Large intestine (tissue), 3 donors: Measurements from ENCODE around the gene ABHD5. TPM values are rescaled to one million over a fixed set of nuclear protein-coding genes. Genes with fewer than 3 reads are reported as not detected.
"Not testable (repeated sequence)": the region's sequence is repeated elsewhere in the genome, so short reads cannot be mapped to it uniquely, and the experiment has no call there.

Source experiments
- DNase-seq, 2 donors: peaks; one replicate each; pipeline versions ENCODE4 v3.0.0 to v3.0.0-alpha.2; 2013
- H3K27ac ChIP-seq: one replicate; pipeline ENCODE4 v1.5.1; 2013; ENCODE audit warnings: low read length
- H3K27me3 ChIP-seq: 2 replicates; pipeline ENCODE4 v1.6.1; 2013; ENCODE audit warnings: low read length; ENCODE audit not compliant: control insufficient read depth, insufficient read depth
- H3K36me3 ChIP-seq: 2 replicates; pipeline ENCODE4 v1.6.1; 2013; ENCODE audit warnings: low read length; ENCODE audit not compliant: control insufficient read depth, insufficient read depth
- H3K4me1 ChIP-seq: one replicate; pipeline ENCODE4 v1.6.1; 2013; ENCODE audit warnings: low read length; ENCODE audit not compliant: control insufficient read depth, insufficient read depth
- H3K4me3 ChIP-seq: one replicate; pipeline ENCODE4 v1.5.1; 2013; ENCODE audit warnings: low read length
- H3K9me3 ChIP-seq: one replicate; pipeline ENCODE4 v1.6.1; 2013; ENCODE audit warnings: mild to moderate bottlenecking, low read depth, low read length, moderate library complexity; ENCODE audit not compliant: control insufficient read depth
- WGBS: methylation state at CpG from one replicate; pipeline ENCODE4 v1.1.5; 2013; ENCODE audit warnings: low lambda C conversion rate; ENCODE audit not compliant: insufficient coverage; 5-methylcytosine and 5-hydroxymethylcytosine counted together
- polyA plus RNA-seq: library from polyadenylated mRNA; unstranded; fragments of 120-200 nt; gene quantifications from one replicate; pipeline ENCODE4 v1.2.1, GENCODE V29; 2013

The ABHD5 gene
- polyA plus RNA-seq, 1 donor: 47.5 TPM

GRCh38 chr3:43659250-43659880, 31.4 kb upstream of the ABHD5 start:
- no peak for DNase-seq
- no CpG with 5 or more reads among the region's 13 CpGs for WGBS
- Histone ChIP-seq H3K4me3 (no peak overlapping the region), H3K36me3 (no peaks in the 10 kb centered on the region), H3K27me3 (no peaks in the 10 kb centered on the region), H3K4me1 (no peaks in the 10 kb centered on the region), H3K27ac (no peak overlapping the region), H3K9me3 (peaks cover 7% of the 10 kb centered on the region)

- H3K4me1 ChIP-seq, H3K9me3 ChIP-seq, H3K27me3 ChIP-seq, H3K4me3 ChIP-seq, H3K36me3 ChIP-seq, DNase-seq, H3K27ac ChIP-seq: not testable (repeated sequence)
- WGBS: no CpG with 5 or more reads among the region's 1 CpG
Observed at GRCh38 chr3:43661376-43661775, 29.4 kb upstream of the ABHD5 start.

GRCh38 chr3:43665011-43665410, 25.7 kb upstream of the ABHD5 start:
- not testable (repeated sequence) for H3K4me3 ChIP-seq, H3K27ac ChIP-seq, H3K27me3 ChIP-seq, H3K4me1 ChIP-seq, H3K36me3 ChIP-seq, DNase-seq, H3K9me3 ChIP-seq
- WGBS: no CpG with 5 or more reads among the region's 3 CpGs

GRCh38 chr3:43670635-43671522, 19.9 kb upstream of the ABHD5 start:
- no peak for DNase-seq
- Histone ChIP-seq H3K4me1 (no peaks in the 10 kb centered on the region), H3K27me3 (no peaks in the 10 kb centered on the region), H3K4me3 (no peak overlapping the region), H3K36me3 (no peaks in the 10 kb centered on the region), H3K27ac (no peak overlapping the region), H3K9me3 (no peaks in the 10 kb centered on the region)
- no CpG with 5 or more reads among the region's 5 CpGs for WGBS

GRCh38 chr3:43674345-43675085, 16.2 kb upstream of the ABHD5 start:
- WGBS: no CpG with 5 or more reads among the region's 3 CpGs
- DNase-seq: no peak
- Histone ChIP-seq H3K27me3 (no peaks in the 10 kb centered on the region), H3K4me3 (no peak overlapping the region), H3K4me1 (no peaks in the 10 kb centered on the region), H3K9me3 (no peaks in the 10 kb centered on the region), H3K27ac (no peak overlapping the region), H3K36me3 (no peaks in the 10 kb centered on the region)

- Histone ChIP-seq H3K36me3 (no peaks in the 10 kb centered on the region), H3K4me1 (no peaks in the 10 kb centered on the region), H3K4me3 (no peak overlapping the region), H3K27me3 (no peaks in the 10 kb centered on the region), H3K9me3 (no peaks in the 10 kb centered on the region), H3K27ac (no peak overlapping the region)
- DNase-seq: no peak
Observed at GRCh38 chr3:43675593-43675992, 15.1 kb upstream of the ABHD5 start.

GRCh38 chr3:43676441-43676840, 14.3 kb upstream of the ABHD5 start:
- H3K27me3 ChIP-seq: no peaks in the 10 kb centered on the region
- no peak for DNase-seq
- no peaks in the 10 kb centered on the region for H3K9me3 ChIP-seq
- no CpG with 5 or more reads among the region's 1 CpG for whole genome bisulfite sequencing
- no peaks in the 10 kb centered on the region for H3K36me3 ChIP-seq
- no peak overlapping the region for H3K4me3 ChIP-seq
- H3K27ac ChIP-seq: no peak overlapping the region
- no peaks in the 10 kb centered on the region for H3K4me1 ChIP-seq

- WGBS: no CpG with 5 or more reads among the region's 8 CpGs
- H3K27me3 ChIP-seq, H3K36me3 ChIP-seq, H3K9me3 ChIP-seq, H3K4me1 ChIP-seq, DNase-seq, H3K27ac ChIP-seq, H3K4me3 ChIP-seq: not testable (repeated sequence)
Observed at GRCh38 chr3:43678375-43678774, 12.4 kb upstream of the ABHD5 start.

GRCh38 chr3:43678887-43679449, 11.8 kb upstream of the ABHD5 start:
- H3K4me3 ChIP-seq, DNase-seq, H3K27me3 ChIP-seq, H3K9me3 ChIP-seq, H3K4me1 ChIP-seq, H3K27ac ChIP-seq, H3K36me3 ChIP-seq: not testable (repeated sequence)
- no CpG with 5 or more reads among the region's 20 CpGs for WGBS

GRCh38 chr3:43680857-43681256, 9.9 kb upstream of the ABHD5 start:
- not testable (repeated sequence) for H3K27ac ChIP-seq, H3K4me1 ChIP-seq, H3K36me3 ChIP-seq, H3K27me3 ChIP-seq, H3K4me3 ChIP-seq, H3K9me3 ChIP-seq, DNase-seq
- no CpG with 5 or more reads among the region's 4 CpGs for WGBS
